Measurements from ENCODE around the gene TAS2R38.
A peak's percentile ranks its signal among the peaks of the same experiment; 100 is the strongest.

The TAS2R38 gene

GRCh38 chr7:141978351-141978750 lies 4.8 kb upstream of the TAS2R38 start:
- no peaks in the 10 kb centered on the region for H3K9me3 ChIP-seq (ENCODE audit: control insufficient read depth, low read length)
- H2BK120ac ChIP-seq (ENCODE audit: low read depth, low read length) = no peak overlapping the region
- no peak overlapping the region for H2AFZ ChIP-seq (ENCODE audit: low read depth, low read length)

DNA sequence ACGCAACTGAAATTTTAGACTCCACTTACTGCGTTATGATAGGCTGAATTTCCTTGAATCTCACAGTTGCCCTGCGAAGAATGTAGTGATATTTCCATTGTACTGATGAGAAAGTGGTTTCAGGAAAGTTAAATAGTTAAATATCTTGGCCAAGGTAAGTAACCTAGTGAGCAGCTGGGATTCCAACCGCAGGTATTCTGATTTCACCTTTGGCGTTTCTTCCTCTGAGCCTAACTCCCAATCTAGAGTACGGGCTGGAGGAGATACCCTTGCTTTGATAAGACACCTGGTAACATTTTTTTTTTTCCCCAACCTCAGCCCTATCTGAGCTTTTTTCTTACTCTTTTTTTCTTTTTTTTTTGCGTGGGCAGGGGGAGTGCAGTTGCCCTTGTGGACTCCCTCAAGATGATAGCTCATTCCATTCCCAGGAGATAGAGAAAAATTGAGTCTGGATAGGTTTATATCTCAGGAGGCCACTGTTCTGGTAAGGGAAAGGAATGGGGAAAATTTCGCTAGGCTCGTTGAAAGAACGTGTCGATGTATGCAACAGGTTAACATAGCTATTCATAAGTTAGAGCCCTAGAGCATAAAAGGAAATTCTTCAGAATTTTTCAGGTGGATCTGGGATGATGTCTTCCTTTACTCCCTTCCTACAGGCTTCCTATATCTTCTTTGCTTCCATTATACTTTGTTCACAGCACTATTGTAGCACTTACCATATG lies 3.1 kb upstream of the TAS2R38 start:
- Histone ChIP-seq H3K27ac (ENCODE audit: low read length, poor library complexity, severe bottlenecking) (no peak overlapping the region), H2BK12ac (ENCODE audit: low read length in 2 of 2) (no peak overlapping the region), H2BK5ac (ENCODE audit: low read depth, low read length, poor library complexity, severe bottlenecking) (no peak overlapping the region), H3K4me1 (ENCODE audit: control insufficient read depth, insufficient read depth, low read depth, low read length) (no peaks in the 10 kb centered on the region), H3K79me1 (replicated peaks; ENCODE audit: low read length, poor library complexity, severe bottlenecking) (no peaks in the 10 kb centered on the region), H3K9me3 (ENCODE audit: control insufficient read depth, low read length) (no peaks in the 10 kb centered on the region), H3K23ac (ENCODE audit: low read length in 2 of 2) (no peak overlapping the region), H4K8ac (ENCODE audit: low read length) (no peak overlapping the region), H2BK120ac (ENCODE audit: low read depth, low read length) (no peak overlapping the region), H3K36me3 (ENCODE audit: control insufficient read depth in 1 of 2, insufficient read depth in 2 of 2, low read depth in 1 of 2, low read length in 2 of 2) (no peaks in the 10 kb centered on the region), H3K4me2 (ENCODE audit: low read length, poor library complexity, severe bottlenecking) (no peak overlapping the region), H3K4me3 (ENCODE audit: insufficient read depth in 1 of 2, low read depth in 1 of 2, low read length in 2 of 2) (no peak overlapping the region), H2AFZ (ENCODE audit: low read depth, low read length) (no peak overlapping the region), H3K9ac (ENCODE audit: low read length) (no peak overlapping the region), H3K27me3 (ENCODE audit: control insufficient read depth in 1 of 2, insufficient read depth in 1 of 2, low read length in 2 of 2) (peaks cover 0 to 2% of the 10 kb centered on the region in 2 experiments), H2AK5ac (ENCODE audit: low read length, severe bottlenecking) (no peak overlapping the region), H3K14ac (ENCODE audit: low read length in 2 of 2) (no peak overlapping the region), H2BK15ac (ENCODE audit: low read depth, poor library complexity, severe bottlenecking) (no peak overlapping the region), H3K18ac (ENCODE audit: low read depth in 1 of 2, low read length in 2 of 2) (no peak overlapping the region), H3K4ac (ENCODE audit: low read depth in 1 of 2, low read length in 2 of 2) (no peak overlapping the region), H4K91ac (ENCODE audit: low read length) (no peak overlapping the region)
- no peak for DNase-seq
- 61% methylated on average over 10 of the region's 11 CpGs for WGBS

More at GRCh38 chr7:141978351-141978750, 4.8 kb upstream of the TAS2R38 start:
- H3K9ac ChIP-seq (ENCODE audit: low read length) = no peak overlapping the region
- no peak overlapping the region for H3K4me3 ChIP-seq (ENCODE audit: insufficient read depth in 1 of 2, low read depth in 1 of 2, low read length in 2 of 2)
- H3K4me2 ChIP-seq (ENCODE audit: low read length, poor library complexity, severe bottlenecking) = no peak overlapping the region
- H3K27ac ChIP-seq (ENCODE audit: low read length, poor library complexity, severe bottlenecking) = no peak overlapping the region
- H3K4me1 ChIP-seq (ENCODE audit: control insufficient read depth, insufficient read depth, low read depth, low read length) = no peaks in the 10 kb centered on the region
- H3K79me1 ChIP-seq (replicated peaks; ENCODE audit: low read length, poor library complexity, severe bottlenecking) = no peaks in the 10 kb centered on the region
- H2BK12ac ChIP-seq (ENCODE audit: low read length in 2 of 2) = no peak overlapping the region
- H3K36me3 ChIP-seq (ENCODE audit: control insufficient read depth in 1 of 2, insufficient read depth in 2 of 2, low read depth in 1 of 2, low read length in 2 of 2) = no peaks in the 10 kb centered on the region
- H2BK5ac ChIP-seq (ENCODE audit: low read depth, low read length, poor library complexity, severe bottlenecking) = no peak overlapping the region
- no peak overlapping the region for H2BK15ac ChIP-seq (ENCODE audit: low read depth, poor library complexity, severe bottlenecking)
- 100% methylated on average over 1 of the region's 1 CpG for WGBS
- H3K14ac ChIP-seq (ENCODE audit: low read length in 2 of 2) = no peak overlapping the region
- no peak overlapping the region for H3K4ac ChIP-seq (ENCODE audit: low read depth in 1 of 2, low read length in 2 of 2)
- no peak overlapping the region for H3K18ac ChIP-seq (ENCODE audit: low read depth in 1 of 2, low read length in 2 of 2)
- no peaks in the 10 kb centered on the region for H3K27me3 ChIP-seq (ENCODE audit: control insufficient read depth in 1 of 2, insufficient read depth in 1 of 2, low read length in 2 of 2)
- no peak overlapping the region for H2AK5ac ChIP-seq (ENCODE audit: low read length, severe bottlenecking)
- H3K23ac ChIP-seq (ENCODE audit: low read length in 2 of 2) = no peak overlapping the region
- DNase-seq = no peak
- H4K8ac ChIP-seq (ENCODE audit: low read length) = no peak overlapping the region
- no peak overlapping the region for H4K91ac ChIP-seq (ENCODE audit: low read length)

DNA sequence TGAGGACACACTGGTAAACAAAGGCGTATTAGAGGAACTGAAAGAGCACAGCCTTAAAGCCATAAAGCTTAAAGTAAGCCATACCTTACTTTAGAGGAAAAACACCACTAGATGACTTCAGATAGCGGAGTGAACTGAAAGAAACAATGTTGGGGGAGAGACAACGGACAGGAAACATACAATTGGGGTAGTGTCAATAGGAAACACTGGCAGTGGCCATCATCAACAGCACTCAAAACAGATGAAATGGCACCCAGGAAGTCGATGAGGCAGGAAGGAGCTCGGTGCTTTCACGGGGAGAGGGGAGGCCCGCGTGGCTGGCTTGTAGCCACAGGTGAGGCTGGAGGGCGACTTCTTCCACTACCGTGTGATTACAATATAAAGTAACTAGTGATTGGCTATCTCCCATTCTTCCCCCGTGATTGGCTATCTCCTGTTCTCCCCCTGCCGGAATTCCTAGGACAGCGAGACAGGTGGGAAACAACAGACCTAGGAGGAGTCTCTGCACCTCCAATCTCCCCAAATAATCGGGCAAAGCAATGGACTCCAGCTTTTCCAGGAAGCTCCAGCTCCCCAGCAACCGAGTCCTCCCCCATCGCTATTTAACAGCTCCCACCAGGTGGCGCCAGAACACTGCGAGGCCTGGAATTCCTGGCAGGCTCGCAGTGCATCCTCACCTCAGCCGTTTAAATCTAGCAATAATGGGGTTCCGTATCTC lies 2.4 kb upstream of the TAS2R38 start:
- no peaks in the 10 kb centered on the region for H3K36me3 ChIP-seq (ENCODE audit: control insufficient read depth in 1 of 2, insufficient read depth in 2 of 2, low read depth in 1 of 2, low read length in 2 of 2)

GRCh38 chr7:141974831-141975230 lies 1.3 kb upstream of the TAS2R38 start:
- no peak overlapping the region for H3K4me2 ChIP-seq (ENCODE audit: low read length, poor library complexity, severe bottlenecking)
- peaks cover 0 to 6% of the 10 kb centered on the region in 2 experiments for H3K27me3 ChIP-seq (ENCODE audit: control insufficient read depth in 1 of 2, insufficient read depth in 1 of 2, low read length in 2 of 2)
- H2AK5ac ChIP-seq (ENCODE audit: low read length, severe bottlenecking) = no peak overlapping the region

More for the DNA sequence above, 2.4 kb upstream of the TAS2R38 start:
- Histone ChIP-seq H3K27ac (ENCODE audit: low read length, poor library complexity, severe bottlenecking) (no peak overlapping the region), H3K79me1 (replicated peaks; ENCODE audit: low read length, poor library complexity, severe bottlenecking) (no peaks in the 10 kb centered on the region), H3K9me3 (ENCODE audit: control insufficient read depth, low read length) (no peaks in the 10 kb centered on the region), H3K4me1 (ENCODE audit: control insufficient read depth, insufficient read depth, low read depth, low read length) (no peaks in the 10 kb centered on the region), H3K9ac (ENCODE audit: low read length) (peak overlapping the region; percentile 14), H3K14ac (ENCODE audit: low read length in 2 of 2) (no peak overlapping the region), H2AFZ (ENCODE audit: low read depth, low read length) (no peak overlapping the region), H3K23ac (ENCODE audit: low read length in 2 of 2) (no peak overlapping the region), H3K4ac (ENCODE audit: low read depth in 1 of 2, low read length in 2 of 2) (no peak overlapping the region), H2AK5ac (ENCODE audit: low read length, severe bottlenecking) (no peak overlapping the region), H3K4me2 (ENCODE audit: low read length, poor library complexity, severe bottlenecking) (peak overlapping the region; percentile 33), H3K27me3 (ENCODE audit: control insufficient read depth in 1 of 2, insufficient read depth in 1 of 2, low read length in 2 of 2) (peaks cover 0 to 6% of the 10 kb centered on the region in 2 experiments), H4K91ac (ENCODE audit: low read length) (no peak overlapping the region), H2BK5ac (ENCODE audit: low read depth, low read length, poor library complexity, severe bottlenecking) (no peak overlapping the region), H3K4me3 (ENCODE audit: insufficient read depth in 1 of 2, low read depth in 1 of 2, low read length in 2 of 2) (peak overlapping the region in 1 of 2 experiments; percentile 16), H4K8ac (ENCODE audit: low read length) (no peak overlapping the region), H3K18ac (ENCODE audit: low read depth in 1 of 2, low read length in 2 of 2) (no peak overlapping the region), H2BK120ac (ENCODE audit: low read depth, low read length) (no peak overlapping the region), H2BK12ac (ENCODE audit: low read length in 2 of 2) (no peak overlapping the region), H2BK15ac (ENCODE audit: low read depth, poor library complexity, severe bottlenecking) (no peak overlapping the region)
- WGBS = 24% methylated on average over 20 of the region's 21 CpGs
- DNase-seq = peak; percentile 0

More at GRCh38 chr7:141974831-141975230, 1.3 kb upstream of the TAS2R38 start:
- Histone ChIP-seq H4K8ac (ENCODE audit: low read length) (no peak overlapping the region), H3K14ac (ENCODE audit: low read length in 2 of 2) (no peak overlapping the region), H3K23ac (ENCODE audit: low read length in 2 of 2) (no peak overlapping the region), H3K79me1 (replicated peaks; ENCODE audit: low read length, poor library complexity, severe bottlenecking) (no peaks in the 10 kb centered on the region), H3K18ac (ENCODE audit: low read depth in 1 of 2, low read length in 2 of 2) (no peak overlapping the region), H3K27ac (ENCODE audit: low read length, poor library complexity, severe bottlenecking) (no peak overlapping the region), H3K9me3 (ENCODE audit: control insufficient read depth, low read length) (no peaks in the 10 kb centered on the region), H3K9ac (ENCODE audit: low read length) (no peak overlapping the region), H2BK15ac (ENCODE audit: low read depth, poor library complexity, severe bottlenecking) (no peak overlapping the region), H3K4ac (ENCODE audit: low read depth in 1 of 2, low read length in 2 of 2) (no peak overlapping the region), H2BK12ac (ENCODE audit: low read length in 2 of 2) (no peak overlapping the region), H3K36me3 (ENCODE audit: control insufficient read depth in 1 of 2, insufficient read depth in 2 of 2, low read depth in 1 of 2, low read length in 2 of 2) (no peaks in the 10 kb centered on the region), H2BK5ac (ENCODE audit: low read depth, low read length, poor library complexity, severe bottlenecking) (no peak overlapping the region), H2AFZ (ENCODE audit: low read depth, low read length) (no peak overlapping the region), H3K4me3 (ENCODE audit: insufficient read depth in 1 of 2, low read depth in 1 of 2, low read length in 2 of 2) (no peak overlapping the region), H3K4me1 (ENCODE audit: control insufficient read depth, insufficient read depth, low read depth, low read length) (no peaks in the 10 kb centered on the region), H4K91ac (ENCODE audit: low read length) (no peak overlapping the region), H2BK120ac (ENCODE audit: low read depth, low read length) (no peak overlapping the region)
- no peak for DNase-seq
- no CpG with 5 or more reads among the region's 2 CpGs for WGBS

Measured in mesenchymal stem cell (in vitro differentiated cells and primary cell).